ENCODE data around the gene FAM50B.

The FAM50B gene

GRCh38 chr6:3895312-3895653 is 46.1 kb downstream of the FAM50B start:
- no peak for TF ChIP-seq GATA2 (IDR thresholded peaks at IDR 0.05; ENCODE audit: low read depth, low read length)
- no peak for TF ChIP-seq GATA3 (IDR thresholded peaks at IDR 0.05; ENCODE audit: low read depth, low read length)

DNA sequence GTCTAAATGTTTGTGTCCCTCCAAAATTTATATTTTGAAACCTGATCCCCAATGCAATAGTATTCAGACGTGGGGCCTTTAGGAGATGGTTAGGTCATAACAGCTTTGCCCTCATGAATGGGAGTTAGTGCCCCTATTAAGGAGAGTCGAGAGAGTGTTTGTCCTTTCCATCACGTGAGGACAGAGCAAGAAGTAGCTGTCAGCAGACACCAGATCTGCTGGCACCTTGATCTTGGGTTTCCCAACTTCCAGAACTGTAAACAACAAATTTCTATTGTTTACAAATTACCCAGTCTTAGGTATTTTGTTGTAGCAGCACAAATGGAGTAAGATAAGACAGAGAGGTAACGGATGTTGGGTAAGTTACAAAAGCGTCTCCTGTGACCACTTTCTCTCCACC is 46.6 kb downstream of the FAM50B start:
- no peak for TF ChIP-seq GATA3 (IDR thresholded peaks at IDR 0.05; ENCODE audit: low read depth, low read length)
- no peak for TF ChIP-seq GATA2 (IDR thresholded peaks at IDR 0.05; ENCODE audit: low read depth, low read length)

- no peak for TF ChIP-seq GATA2 (IDR thresholded peaks at IDR 0.05; ENCODE audit: low read depth, low read length)
- TF ChIP-seq GATA3 (IDR thresholded peaks at IDR 0.05; ENCODE audit: low read depth, low read length) = no peak
These were observed 49.3 kb downstream of the FAM50B start for GRCh38 chr6:3898265-3898994.

DNA sequence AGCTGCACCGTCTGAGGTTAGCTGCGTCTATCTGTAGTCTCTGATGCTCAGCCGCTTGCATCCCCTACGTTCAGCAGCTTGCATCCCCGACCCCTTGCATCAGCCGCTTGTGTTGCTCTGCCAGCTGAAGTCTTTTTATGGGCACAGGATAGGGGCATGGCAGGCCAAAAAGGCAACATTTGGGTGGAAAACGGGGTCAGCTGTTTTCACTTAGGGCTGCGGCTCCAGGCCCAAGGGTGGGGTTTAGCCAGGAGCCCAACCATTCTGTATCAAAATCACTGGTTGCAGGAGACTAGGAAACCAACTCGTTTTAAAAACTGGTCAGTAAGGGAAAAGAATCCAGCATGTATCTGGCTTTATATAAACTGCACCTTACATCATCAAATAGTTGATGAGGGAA is 49.9 kb downstream of the FAM50B start:
- no peak for TF ChIP-seq GATA2 (IDR thresholded peaks at IDR 0.05; ENCODE audit: low read depth, low read length)
- no peak for TF ChIP-seq GATA3 (IDR thresholded peaks at IDR 0.05; ENCODE audit: low read depth, low read length)

- TF ChIP-seq GATA3 (IDR thresholded peaks at IDR 0.05; ENCODE audit: low read depth, low read length) (no peak), GATA2 (IDR thresholded peaks at IDR 0.05; ENCODE audit: low read depth, low read length) (no peak)
These were observed 50.8 kb downstream of the FAM50B start for GRCh38 chr6:3899970-3900439.

All from SH-SY5Y (cell line).